ENCODE data around the gene TNIK.

TNIK gene

GRCh38 chr3:171389491-171389890, 70.7 kb downstream of the TNIK start:
- Histone ChIP-seq H3K4me3 (ENCODE audit: insufficient read depth in 1 of 2, low read depth in 1 of 2, low read length in 2 of 2) (no peak overlapping the region), H2AFZ (ENCODE audit: low read depth, low read length) (no peak overlapping the region), H3K23ac (ENCODE audit: low read length in 2 of 2) (no peak overlapping the region), H2BK12ac (ENCODE audit: low read length in 2 of 2) (no peak overlapping the region), H3K36me3 (ENCODE audit: control insufficient read depth in 1 of 2, insufficient read depth in 2 of 2, low read depth in 1 of 2, low read length in 2 of 2) (no peaks in the 10 kb centered on the region), H3K27me3 (ENCODE audit: control insufficient read depth in 1 of 2, insufficient read depth in 1 of 2, low read length in 2 of 2) (no peaks in the 10 kb centered on the region), H3K4ac (ENCODE audit: low read depth in 1 of 2, low read length in 2 of 2) (no peak overlapping the region), H3K4me2 (ENCODE audit: low read length, poor library complexity, severe bottlenecking) (no peak overlapping the region), H3K27ac (ENCODE audit: low read length, poor library complexity, severe bottlenecking) (no peak overlapping the region), H4K91ac (ENCODE audit: low read length) (no peak overlapping the region), H3K79me1 (replicated peaks; ENCODE audit: low read length, poor library complexity, severe bottlenecking) (peaks cover 20% of the 10 kb centered on the region), H3K18ac (ENCODE audit: low read depth in 1 of 2, low read length in 2 of 2) (no peak overlapping the region), H3K9ac (ENCODE audit: low read length) (no peak overlapping the region), H3K14ac (ENCODE audit: low read length in 2 of 2) (no peak overlapping the region), H3K9me3 (ENCODE audit: control insufficient read depth, low read length) (no peaks in the 10 kb centered on the region), H2BK5ac (ENCODE audit: low read depth, low read length, poor library complexity, severe bottlenecking) (no peak overlapping the region), H3K4me1 (ENCODE audit: control insufficient read depth, insufficient read depth, low read depth, low read length) (peaks cover 4% of the 10 kb centered on the region), H2BK120ac (ENCODE audit: low read depth, low read length) (no peak overlapping the region), H2AK5ac (ENCODE audit: low read length, severe bottlenecking) (no peak overlapping the region), H4K8ac (ENCODE audit: low read length) (no peak overlapping the region), H2BK15ac (ENCODE audit: low read depth, poor library complexity, severe bottlenecking) (no peak overlapping the region)
- no peak for DNase-seq
- 54% methylated on average over 3 of the region's 3 CpGs for WGBS

- no peak overlapping the region for H3K4me3 ChIP-seq (ENCODE audit: insufficient read depth in 1 of 2, low read depth in 1 of 2, low read length in 2 of 2)
- no peak overlapping the region for H3K4ac ChIP-seq (ENCODE audit: low read depth in 1 of 2, low read length in 2 of 2)
Observed at GRCh38 chr3:171388527-171388926, 71.7 kb downstream of the TNIK start.

GRCh38 chr3:171387062-171387461, 73.1 kb downstream of the TNIK start:
- Histone ChIP-seq H2BK120ac (ENCODE audit: low read depth, low read length) (no peak overlapping the region), H3K9ac (ENCODE audit: low read length) (no peak overlapping the region), H3K18ac (ENCODE audit: low read depth in 1 of 2, low read length in 2 of 2) (no peak overlapping the region), H4K91ac (ENCODE audit: low read length) (no peak overlapping the region), H2BK5ac (ENCODE audit: low read depth, low read length, poor library complexity, severe bottlenecking) (no peak overlapping the region), H3K9me3 (ENCODE audit: control insufficient read depth, low read length) (no peaks in the 10 kb centered on the region), H2AK5ac (ENCODE audit: low read length, severe bottlenecking) (no peak overlapping the region), H3K14ac (ENCODE audit: low read length in 2 of 2) (no peak overlapping the region), H3K36me3 (ENCODE audit: control insufficient read depth in 1 of 2, insufficient read depth in 2 of 2, low read depth in 1 of 2, low read length in 2 of 2) (no peaks in the 10 kb centered on the region), H3K4me2 (ENCODE audit: low read length, poor library complexity, severe bottlenecking) (no peak overlapping the region), H3K4ac (ENCODE audit: low read depth in 1 of 2, low read length in 2 of 2) (no peak overlapping the region), H3K4me1 (ENCODE audit: control insufficient read depth, insufficient read depth, low read depth, low read length) (peaks cover 5% of the 10 kb centered on the region), H4K8ac (ENCODE audit: low read length) (no peak overlapping the region), H3K4me3 (ENCODE audit: insufficient read depth in 1 of 2, low read depth in 1 of 2, low read length in 2 of 2) (no peak overlapping the region), H3K79me1 (replicated peaks; ENCODE audit: low read length, poor library complexity, severe bottlenecking) (peaks cover 27% of the 10 kb centered on the region), H3K27ac (ENCODE audit: low read length, poor library complexity, severe bottlenecking) (no peak overlapping the region), H2BK12ac (ENCODE audit: low read length in 2 of 2) (no peak overlapping the region), H2BK15ac (ENCODE audit: low read depth, poor library complexity, severe bottlenecking) (no peak overlapping the region), H3K27me3 (ENCODE audit: control insufficient read depth in 1 of 2, insufficient read depth in 1 of 2, low read length in 2 of 2) (no peaks in the 10 kb centered on the region), H2AFZ (ENCODE audit: low read depth, low read length) (no peak overlapping the region), H3K23ac (ENCODE audit: low read length in 2 of 2) (no peak overlapping the region)
- DNase-seq = no peak

More at GRCh38 chr3:171388527-171388926, 71.7 kb downstream of the TNIK start:
- no peak overlapping the region for H2AFZ ChIP-seq (ENCODE audit: low read depth, low read length)
- H2BK12ac ChIP-seq (ENCODE audit: low read length in 2 of 2) = no peak overlapping the region
- no peaks in the 10 kb centered on the region for H3K36me3 ChIP-seq (ENCODE audit: control insufficient read depth in 1 of 2, insufficient read depth in 2 of 2, low read depth in 1 of 2, low read length in 2 of 2)
- no peak overlapping the region for H3K23ac ChIP-seq (ENCODE audit: low read length in 2 of 2)
- no peak overlapping the region for H2BK120ac ChIP-seq (ENCODE audit: low read depth, low read length)
- H3K27ac ChIP-seq (ENCODE audit: low read length, poor library complexity, severe bottlenecking) = no peak overlapping the region
- H3K14ac ChIP-seq (ENCODE audit: low read length in 2 of 2) = no peak overlapping the region
- H3K9ac ChIP-seq (ENCODE audit: low read length) = no peak overlapping the region
- no peak overlapping the region for H4K8ac ChIP-seq (ENCODE audit: low read length)
- H3K4me1 ChIP-seq (ENCODE audit: control insufficient read depth, insufficient read depth, low read depth, low read length) = peaks cover 5% of the 10 kb centered on the region
- H3K79me1 ChIP-seq (replicated peaks; ENCODE audit: low read length, poor library complexity, severe bottlenecking) = peaks cover 20% of the 10 kb centered on the region
- no peak overlapping the region for H2AK5ac ChIP-seq (ENCODE audit: low read length, severe bottlenecking)
- no peak overlapping the region for H3K18ac ChIP-seq (ENCODE audit: low read depth in 1 of 2, low read length in 2 of 2)
- no peak overlapping the region for H2BK15ac ChIP-seq (ENCODE audit: low read depth, poor library complexity, severe bottlenecking)
- H4K91ac ChIP-seq (ENCODE audit: low read length) = no peak overlapping the region
- 50% methylated on average over 1 of the region's 1 CpG for WGBS
- DNase-seq = no peak
- no peak overlapping the region for H3K4me2 ChIP-seq (ENCODE audit: low read length, poor library complexity, severe bottlenecking)
- no peak overlapping the region for H2BK5ac ChIP-seq (ENCODE audit: low read depth, low read length, poor library complexity, severe bottlenecking)
- no peaks in the 10 kb centered on the region for H3K9me3 ChIP-seq (ENCODE audit: control insufficient read depth, low read length)
- no peaks in the 10 kb centered on the region for H3K27me3 ChIP-seq (ENCODE audit: control insufficient read depth in 1 of 2, insufficient read depth in 1 of 2, low read length in 2 of 2)

- H3K9me3 ChIP-seq (ENCODE audit: control insufficient read depth, low read length) = no peaks in the 10 kb centered on the region
- H3K23ac ChIP-seq (ENCODE audit: low read length in 2 of 2) = no peak overlapping the region
- peaks cover 31% of the 10 kb centered on the region for H3K79me1 ChIP-seq (replicated peaks; ENCODE audit: low read length, poor library complexity, severe bottlenecking)
- peak overlapping the region; percentile 81 for H4K8ac ChIP-seq (ENCODE audit: low read length)
- H3K4me1 ChIP-seq (ENCODE audit: control insufficient read depth, insufficient read depth, low read depth, low read length) = peaks cover 5% of the 10 kb centered on the region
- no peak overlapping the region for H3K14ac ChIP-seq (ENCODE audit: low read length in 2 of 2)
- no peak for DNase-seq
- no peak overlapping the region for H3K9ac ChIP-seq (ENCODE audit: low read length)
- H2BK5ac ChIP-seq (ENCODE audit: low read depth, low read length, poor library complexity, severe bottlenecking) = no peak overlapping the region
- no peak overlapping the region for H3K4ac ChIP-seq (ENCODE audit: low read depth in 1 of 2, low read length in 2 of 2)
- no peak overlapping the region for H4K91ac ChIP-seq (ENCODE audit: low read length)
- H3K4me2 ChIP-seq (ENCODE audit: low read length, poor library complexity, severe bottlenecking) = no peak overlapping the region
- H3K27ac ChIP-seq (ENCODE audit: low read length, poor library complexity, severe bottlenecking) = no peak overlapping the region
- no peaks in the 10 kb centered on the region for H3K27me3 ChIP-seq (ENCODE audit: control insufficient read depth in 1 of 2, insufficient read depth in 1 of 2, low read length in 2 of 2)
- no peak overlapping the region for H2BK120ac ChIP-seq (ENCODE audit: low read depth, low read length)
- H2BK15ac ChIP-seq (ENCODE audit: low read depth, poor library complexity, severe bottlenecking) = no peak overlapping the region
- no peak overlapping the region for H2AK5ac ChIP-seq (ENCODE audit: low read length, severe bottlenecking)
- no peak overlapping the region for H2AFZ ChIP-seq (ENCODE audit: low read depth, low read length)
- H3K36me3 ChIP-seq (ENCODE audit: control insufficient read depth in 1 of 2, insufficient read depth in 2 of 2, low read depth in 1 of 2, low read length in 2 of 2) = no peaks in the 10 kb centered on the region
- H3K18ac ChIP-seq (ENCODE audit: low read depth in 1 of 2, low read length in 2 of 2) = no peak overlapping the region
- H2BK12ac ChIP-seq (ENCODE audit: low read length in 2 of 2) = no peak overlapping the region
- 79% methylated on average over 2 of the region's 5 CpGs for WGBS
- H3K4me3 ChIP-seq (ENCODE audit: insufficient read depth in 1 of 2, low read depth in 1 of 2, low read length in 2 of 2) = no peak overlapping the region
Observed at GRCh38 chr3:171385086-171385485, 75.1 kb downstream of the TNIK start.
